ENCODE results near the gene NOXA1. TPM values are rescaled to one million over a fixed set of nuclear protein-coding genes. Genes with fewer than 3 reads are reported as not detected.
"Not testable (repeated sequence)": the region's sequence is repeated elsewhere in the genome, so short reads cannot be mapped to it uniquely, and the experiment has no call there.

NOXA1 gene
- total RNA-seq, 1 experiment from 2014 or later = 3.7 TPM

DNA sequence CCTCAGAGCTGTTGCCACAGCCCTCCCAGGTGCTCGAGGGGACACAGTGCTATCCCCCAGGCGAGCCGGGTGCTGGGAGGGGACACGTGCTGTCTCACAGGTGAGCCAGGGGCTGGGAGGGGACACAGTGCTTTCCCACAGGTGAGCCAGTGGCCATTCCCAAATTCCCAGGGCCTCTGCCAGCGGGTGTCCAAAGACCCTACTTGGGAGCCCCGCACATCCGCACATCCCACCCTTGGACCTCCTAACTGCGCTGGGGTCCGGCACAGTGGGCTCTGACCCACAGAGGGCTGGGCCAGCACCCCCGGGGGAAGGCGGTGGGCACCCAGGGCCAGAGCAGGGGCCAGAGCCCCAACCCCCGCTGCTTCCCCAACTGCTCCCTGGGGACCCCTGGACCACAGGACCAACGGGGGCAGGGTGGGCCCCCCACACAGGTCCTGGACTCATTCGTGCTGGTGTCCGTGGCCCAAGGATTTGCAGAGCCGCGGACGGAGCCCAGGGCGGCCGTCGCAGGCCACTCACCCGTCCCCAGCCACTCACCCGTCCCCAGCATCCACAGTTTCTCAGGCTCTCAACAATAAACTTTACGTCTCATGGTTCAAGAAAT is 18.1 kb upstream of the NOXA1 start:
- no peak for DNase-seq (ENCODE audit: low spot score)

DNA sequence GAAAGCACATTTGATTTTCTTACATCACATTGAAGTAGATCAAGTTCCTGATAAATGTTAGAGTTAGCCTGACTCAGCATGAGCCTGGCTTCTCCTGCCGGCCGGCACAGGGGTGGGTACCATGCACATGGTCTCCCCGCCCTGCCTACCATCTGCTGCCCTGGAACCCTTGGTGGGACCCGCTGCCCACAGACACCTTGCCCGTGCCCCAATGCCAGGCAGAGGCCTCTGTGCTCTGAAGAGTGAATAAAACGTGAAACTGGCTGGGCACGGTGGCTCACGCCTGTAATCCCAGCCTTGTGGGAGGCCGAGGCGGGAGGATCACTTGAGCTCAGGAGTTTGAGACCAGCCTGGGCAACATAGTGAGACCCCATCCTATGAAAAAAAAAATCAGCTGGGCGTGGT is 17.5 kb upstream of the NOXA1 start:
- DNase-seq (ENCODE audit: low spot score) = no peak

DNA sequence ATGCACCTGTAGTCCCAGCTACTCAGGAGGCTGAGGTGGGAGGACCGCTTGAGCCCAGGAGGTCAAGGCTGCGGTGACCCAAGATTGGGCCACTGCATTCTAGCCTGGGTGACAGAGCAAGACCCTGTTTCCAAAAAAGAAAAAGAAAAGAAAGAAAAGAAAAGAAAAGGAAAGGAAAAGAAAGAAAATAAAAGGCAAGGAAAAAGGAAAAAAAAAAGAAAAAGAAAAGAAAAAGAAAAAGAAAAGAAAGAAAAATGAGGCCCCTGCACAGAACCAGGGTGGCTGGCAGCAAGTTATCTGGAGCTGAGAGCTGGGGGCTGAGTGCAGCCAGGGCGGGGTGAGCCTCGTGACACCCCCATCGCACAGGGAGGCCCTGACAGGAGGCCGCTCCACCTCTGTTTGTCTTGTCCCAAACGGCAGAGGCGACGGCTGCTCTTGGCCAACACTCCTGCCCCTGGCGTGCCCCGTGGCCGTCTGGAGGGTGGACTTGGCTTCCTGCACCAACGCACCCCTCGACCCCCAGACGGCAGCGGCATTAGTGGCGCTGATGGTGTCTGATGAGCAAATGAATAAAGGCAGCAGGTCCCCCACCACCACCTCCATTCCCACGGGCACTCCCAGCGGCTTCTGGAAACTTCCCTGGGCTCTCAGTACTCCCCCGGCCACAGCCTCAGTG is 17.0 kb upstream of the NOXA1 start:
- no peak for DNase-seq (ENCODE audit: low spot score)

DNA sequence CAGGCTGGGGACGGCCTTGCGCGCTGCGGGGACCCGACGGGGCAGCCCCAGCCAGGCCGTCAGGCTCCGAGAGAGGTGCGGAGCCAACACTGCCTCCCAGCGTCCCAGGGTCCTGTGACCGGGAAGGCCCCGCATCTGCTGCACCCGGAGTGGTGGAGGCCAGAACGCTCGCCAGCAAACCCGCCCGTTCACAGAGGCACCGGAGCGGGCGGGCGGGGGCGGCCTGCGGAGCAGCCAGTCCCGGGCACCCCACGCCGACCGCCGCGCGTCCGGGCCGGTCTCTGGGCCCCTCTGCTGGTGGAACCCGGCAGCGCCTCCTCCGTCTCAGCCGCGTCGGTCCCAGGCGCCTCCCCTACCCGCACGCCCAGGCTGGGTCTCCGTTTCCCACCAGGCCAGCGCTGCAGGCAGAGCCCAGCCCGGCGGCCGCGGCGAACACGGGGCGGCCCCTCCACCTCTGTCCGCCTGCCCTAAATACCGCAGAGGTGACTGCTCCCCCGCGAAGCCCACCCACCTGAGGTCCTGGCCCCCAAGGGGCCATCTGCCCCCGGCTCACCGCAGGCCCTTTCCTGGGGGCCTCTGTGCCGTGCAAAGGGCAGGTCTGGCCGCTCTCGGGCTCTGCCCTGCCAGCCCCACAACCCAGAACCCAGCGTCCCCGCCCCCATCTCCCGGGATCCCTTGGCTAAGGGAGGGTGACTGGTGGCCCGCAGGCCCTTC is 16.2 kb upstream of the NOXA1 start:
- DNase-seq (ENCODE audit: low spot score) = peak; percentile 69

DNA sequence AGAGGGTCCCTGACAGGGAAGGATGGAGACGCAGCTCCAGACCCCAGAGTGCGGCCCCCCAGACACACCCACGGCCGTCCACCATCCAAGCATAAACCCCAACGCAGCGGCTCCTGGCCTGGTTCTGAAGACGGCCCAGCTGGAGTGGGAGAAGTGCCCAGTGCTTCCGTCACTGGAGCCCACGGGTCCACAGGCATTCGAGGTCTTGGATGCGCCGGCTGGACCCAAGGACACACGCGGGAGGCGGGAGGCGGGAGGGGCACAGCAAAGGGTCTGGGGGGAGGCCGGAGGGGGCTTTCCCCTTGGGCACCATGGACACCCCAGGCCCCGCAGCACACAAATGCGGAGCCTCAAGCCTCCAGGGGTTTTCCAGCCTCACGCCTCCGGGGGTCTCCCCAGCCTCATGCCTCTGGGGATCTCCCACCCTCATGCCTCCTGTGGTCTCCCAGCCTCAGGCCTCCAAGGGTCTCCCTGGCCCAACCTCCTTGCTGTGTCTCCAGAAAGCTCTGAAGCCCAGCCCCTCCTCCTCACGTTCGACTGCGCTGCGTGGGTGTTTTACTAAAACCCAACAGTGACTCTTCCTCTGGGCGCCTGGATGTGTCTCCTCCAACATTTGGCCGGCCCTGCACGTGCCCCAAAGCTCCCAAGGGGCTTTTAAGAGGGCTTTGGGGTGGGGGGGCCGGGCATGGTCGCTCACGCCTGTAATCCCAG is 15.4 kb upstream of the NOXA1 start:
- no peak for DNase-seq (ENCODE audit: low spot score)

DNA sequence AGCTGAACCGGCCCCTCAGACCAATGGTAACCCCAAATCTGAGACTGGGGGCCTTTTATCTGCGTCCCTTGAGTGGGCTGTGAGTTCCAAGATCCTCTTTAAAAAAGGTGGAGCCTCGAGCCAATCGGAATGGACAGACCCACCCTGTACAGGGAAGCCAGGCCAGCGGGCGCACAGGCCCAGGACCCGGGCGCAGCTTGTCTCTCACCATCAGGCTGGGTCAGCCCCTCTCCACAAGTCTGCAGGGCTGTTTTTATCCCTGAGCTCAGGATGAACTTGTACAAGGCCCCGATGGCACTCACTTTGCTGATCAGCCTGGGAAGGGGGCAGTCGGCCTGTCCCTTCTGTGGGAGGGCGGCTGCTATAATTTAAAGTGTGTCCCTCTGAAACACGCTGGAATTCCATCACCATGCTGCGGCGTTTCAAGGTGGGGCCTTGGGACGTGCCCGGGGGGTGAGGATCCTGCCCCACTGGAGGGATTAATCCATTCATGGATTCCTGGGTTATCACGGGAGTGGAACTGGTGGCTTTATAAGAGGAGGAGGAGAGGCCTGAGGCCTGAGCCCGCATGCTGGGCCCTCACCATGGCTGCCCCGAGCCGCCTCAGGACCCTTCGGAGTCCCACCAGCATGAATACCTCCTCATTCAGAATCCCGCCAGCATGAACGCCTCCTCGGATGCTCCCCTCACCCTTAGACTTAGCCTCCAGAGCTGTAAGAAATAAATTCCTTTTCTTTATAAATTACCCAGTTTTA is 14.4 kb upstream of the NOXA1 start:
- DNase-seq (ENCODE audit: low spot score) = no peak

DNA sequence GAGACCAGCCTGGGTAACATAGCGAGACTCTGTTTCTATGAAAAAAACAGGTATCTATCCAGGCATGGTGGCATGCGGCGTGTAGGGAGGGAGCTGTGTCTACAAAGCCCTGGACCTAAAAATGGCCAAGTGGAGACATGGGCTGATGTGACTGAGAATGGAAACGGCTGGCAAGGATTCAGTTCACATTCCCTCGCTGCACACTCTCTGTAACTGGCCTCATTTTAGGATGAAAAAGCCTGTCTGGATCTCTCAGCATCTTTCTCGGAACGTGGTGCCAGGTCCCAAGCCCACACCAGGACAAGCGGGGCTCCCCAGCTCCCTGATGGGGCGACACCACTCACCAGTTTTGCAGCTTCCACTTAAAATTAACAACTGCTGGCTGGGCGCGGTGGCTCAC is 13.7 kb upstream of the NOXA1 start:
- DNase-seq (ENCODE audit: low spot score) = no peak

DNA sequence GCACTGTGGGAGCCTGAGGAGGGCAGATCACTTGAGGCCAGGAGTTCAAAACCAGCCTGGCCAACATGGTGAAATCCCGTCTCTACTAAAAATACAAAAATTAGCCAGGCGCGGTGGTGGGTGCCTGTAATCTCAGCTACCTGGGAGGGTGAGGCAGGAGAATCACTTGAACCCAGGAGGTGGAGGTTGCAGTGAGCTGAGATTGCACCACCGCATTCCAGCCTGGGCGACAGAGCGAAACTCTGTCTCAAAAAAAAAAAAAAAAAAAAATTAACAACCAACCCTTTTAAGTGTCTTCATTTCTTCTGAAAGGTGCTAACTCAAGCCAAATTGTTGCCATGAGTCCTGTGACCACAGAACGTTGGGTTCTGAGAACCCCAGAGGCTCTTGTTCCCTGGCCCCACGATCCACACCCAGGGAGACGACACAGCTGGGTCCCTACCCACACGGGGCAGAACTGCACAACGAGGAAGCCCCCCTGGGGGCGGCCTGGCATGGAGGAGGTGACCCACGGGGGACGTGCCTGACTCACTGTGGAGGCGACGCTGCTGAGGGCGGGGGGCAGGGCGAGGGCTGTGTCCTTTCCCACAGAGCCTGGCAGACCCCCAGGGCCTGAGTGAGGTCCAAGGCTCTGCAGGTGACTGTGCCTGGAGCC is 12.8 kb upstream of the NOXA1 start:
- not testable (repeated sequence) for DNase-seq (ENCODE audit: low spot score)

DNA sequence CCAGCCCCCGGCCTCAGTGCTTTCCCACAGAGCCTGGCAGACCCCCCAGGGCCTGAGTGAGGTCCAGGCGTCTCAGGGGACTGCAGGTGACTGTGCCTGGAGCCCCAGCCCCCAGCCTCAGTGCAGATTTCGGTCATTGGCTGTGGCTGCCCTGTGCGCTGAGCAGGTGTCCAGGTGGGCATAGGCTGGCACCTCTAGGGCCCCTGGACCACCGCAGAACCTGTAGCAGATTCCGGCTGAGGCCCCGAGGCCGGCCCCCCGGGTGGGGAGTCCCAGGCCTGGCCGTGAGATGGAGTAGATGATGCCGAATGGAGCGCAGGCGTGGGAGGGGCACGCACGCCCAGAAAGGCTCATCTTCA is 12.3 kb upstream of the NOXA1 start:
- no peak for DNase-seq (ENCODE audit: low spot score)

DNA sequence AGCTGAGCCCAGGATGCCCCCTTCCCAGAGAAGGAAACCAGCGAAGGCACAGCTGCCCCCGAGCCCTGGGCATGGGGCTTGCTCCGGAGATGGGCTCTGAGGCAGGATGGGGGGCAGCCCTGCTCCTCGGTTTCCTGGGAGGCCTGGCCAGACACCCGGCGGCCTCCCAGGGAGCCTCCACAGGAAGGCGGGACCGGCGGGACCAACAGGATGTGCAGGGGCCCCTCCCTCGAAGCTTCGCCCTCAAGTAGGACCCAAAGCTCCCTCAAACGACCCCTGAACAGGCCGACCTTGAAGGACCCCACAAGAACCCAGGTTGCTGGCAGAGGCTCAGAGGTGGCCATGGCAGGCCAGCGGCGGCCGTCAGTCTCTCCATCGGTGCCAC is 11.9 kb upstream of the NOXA1 start:
- no peak for DNase-seq (ENCODE audit: low spot score)

DNA sequence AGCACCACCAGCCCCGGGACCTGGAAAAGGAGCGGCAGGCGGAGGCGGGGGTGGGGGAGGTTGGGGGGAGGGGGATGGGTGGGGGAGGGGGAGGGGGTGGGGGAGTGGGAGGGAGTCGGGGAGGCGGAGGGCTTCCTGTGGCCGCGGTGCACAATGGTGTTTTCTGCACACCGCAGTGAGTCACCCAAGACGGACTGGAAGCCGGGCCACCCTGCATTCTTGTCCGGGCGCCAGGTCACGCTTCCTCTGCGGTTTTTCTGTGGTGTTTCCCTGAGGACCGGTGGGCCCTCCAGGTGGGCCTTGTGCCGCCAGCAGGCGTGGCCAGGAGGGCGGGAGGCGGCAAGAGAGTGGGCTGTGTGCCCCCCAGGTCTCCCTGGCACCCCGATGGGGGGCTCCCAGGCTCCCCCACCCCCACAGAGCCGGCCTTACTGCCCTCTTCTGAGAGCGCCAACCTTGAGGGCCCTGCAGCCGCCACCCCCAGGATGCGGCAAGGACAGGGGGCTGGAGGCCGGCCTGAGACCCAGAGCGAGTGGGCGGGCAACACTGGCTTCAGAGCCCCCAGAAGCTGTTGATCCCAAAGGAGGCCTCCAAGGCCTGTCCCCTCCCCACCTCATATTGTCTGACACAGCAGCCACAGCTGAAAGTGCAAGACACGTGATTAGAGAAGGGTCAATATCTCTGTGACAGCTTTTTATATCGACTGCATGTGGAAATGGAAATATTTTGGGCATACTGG is 11.4 kb upstream of the NOXA1 start:
- peak; percentile 90 for DNase-seq (ENCODE audit: low spot score)

DNA sequence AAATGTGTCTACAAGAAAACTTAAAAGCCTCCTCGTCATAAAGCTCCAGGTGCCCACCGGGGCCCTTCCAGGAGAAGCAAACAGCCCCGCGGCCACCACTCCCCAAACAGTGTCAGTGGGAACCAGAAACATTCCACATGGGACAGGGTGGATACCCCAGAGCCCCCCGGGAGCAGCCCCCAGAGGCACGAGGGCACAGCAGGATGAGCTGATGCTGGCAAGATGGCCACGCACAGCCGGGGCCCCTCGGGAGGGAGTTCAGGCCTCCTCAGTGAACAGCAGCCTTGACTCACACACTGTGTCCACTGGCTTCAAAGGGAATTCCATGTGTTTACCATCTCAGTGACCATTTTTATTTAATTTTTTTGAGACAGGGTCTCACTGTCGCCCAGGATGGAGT is 10.8 kb upstream of the NOXA1 start:
- no peak for DNase-seq (ENCODE audit: low spot score)

DNA sequence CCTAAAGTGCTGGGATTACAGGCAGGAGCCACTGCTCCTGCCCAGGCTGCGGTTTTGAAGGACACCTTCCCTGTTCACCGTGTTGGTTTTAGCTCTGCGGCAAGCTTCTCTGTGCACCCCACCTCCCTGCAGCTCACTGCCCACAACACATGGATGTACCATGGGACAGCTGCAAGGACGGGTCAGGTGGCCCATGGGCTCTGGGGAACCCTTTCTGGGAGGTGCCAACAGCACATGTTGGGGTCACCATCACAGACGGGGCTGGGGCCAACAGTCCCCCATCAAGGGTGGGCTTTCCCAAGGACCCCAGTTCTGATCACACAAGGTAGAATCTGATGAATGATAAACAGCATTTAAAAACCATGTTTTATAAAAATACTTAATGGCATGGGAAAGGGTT is 7.7 kb upstream of the NOXA1 start:
- DNase-seq (ENCODE audit: low spot score) = no peak

DNA sequence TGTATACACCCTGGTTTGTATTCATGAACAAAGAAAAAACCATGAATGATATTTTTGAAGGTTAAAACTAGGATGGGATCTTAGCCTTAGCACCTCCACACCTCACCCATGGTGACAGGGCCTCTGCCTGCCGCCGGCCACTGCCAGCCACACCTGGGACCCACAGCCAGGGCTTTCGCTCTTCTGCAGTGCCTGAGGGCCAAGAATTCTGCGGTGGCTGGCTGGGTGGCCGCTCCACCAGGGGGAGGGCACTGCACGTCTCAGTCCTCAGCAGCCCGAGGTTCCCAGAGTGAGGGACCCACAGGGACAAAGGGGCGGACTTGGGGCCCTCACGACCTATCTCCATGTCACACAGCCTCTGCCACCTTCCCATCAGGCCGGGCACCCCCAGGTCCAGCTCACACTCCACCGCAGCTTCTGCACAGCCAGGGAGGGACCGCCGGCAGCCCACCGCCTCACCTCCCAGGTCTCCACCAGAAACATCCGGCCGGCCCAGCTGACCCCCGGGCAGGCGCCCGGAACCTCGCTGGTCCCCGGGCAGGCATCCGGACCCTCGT is 7.1 kb upstream of the NOXA1 start:
- DNase-seq (ENCODE audit: low spot score) = no peak

DNA sequence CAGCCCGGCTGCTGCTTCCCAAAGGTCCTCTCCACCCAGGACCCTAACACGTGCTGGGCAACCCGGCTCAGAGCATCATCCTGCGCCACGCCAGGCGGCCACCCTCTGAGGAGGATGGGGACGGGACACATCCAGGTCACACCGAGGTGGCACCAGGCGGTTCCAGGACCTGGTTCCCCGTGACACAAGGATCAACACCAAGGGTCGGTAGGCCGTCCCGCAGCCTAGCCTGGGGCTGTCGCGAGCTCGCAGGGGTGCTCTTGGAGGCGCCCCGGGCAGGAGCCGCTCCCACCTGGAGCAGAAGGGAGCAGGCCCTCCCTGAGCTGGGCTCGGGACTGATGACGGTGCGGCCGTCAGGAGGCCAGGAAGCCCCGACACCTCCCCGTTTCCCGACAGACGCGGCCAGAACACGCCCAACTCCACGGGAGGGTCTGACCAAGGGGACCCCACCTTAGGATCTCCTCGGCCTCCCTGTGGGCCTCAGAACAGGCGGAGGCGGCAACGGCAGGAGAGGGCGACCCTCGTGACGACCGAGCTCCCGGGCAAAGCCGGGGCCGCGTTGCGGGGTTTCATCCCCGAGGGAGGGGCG is 6.5 kb upstream of the NOXA1 start:
- DNase-seq (ENCODE audit: low spot score) = no peak

DNA sequence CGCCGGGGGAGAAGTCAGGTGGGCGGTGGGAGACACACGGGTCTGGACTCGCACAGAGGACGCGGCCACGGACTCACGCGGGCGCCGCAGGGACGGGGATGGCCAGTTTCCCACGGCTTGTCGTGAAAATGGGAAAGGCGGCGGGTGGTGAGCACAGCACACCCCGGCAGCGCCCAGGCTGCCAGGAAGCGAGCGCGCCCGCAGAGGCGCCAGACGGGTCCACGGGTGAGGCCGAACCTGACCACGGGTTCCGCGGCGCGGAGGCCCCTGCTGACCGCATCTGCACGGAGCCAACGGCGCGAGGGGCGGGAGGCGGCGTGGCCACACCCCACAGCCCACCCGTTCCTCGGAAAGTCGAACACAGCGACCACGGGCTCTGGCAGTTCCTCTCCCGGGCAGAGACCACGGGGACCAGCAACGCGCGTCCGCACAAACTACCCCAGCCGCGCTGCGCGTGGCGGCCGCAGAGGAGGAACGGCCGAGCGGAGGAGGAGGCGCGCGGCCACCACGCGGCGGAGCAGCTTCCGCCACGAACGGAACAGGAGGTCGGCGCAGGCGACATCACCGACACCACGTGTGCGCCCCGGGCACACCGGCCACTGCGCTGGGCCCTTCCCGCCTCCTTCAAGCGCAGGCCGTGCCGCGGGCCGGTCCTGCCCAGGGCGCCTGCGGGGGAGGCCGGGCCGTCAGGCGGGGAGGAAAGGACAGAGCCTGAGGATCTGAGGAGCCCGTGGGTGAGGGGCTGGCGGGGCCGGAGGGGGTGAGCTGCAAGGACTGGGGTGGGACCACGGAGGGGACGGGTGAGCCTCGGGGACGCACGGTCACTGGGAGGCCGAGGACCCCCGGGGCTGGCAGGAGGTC is 5.8 kb upstream of the NOXA1 start:
- no peak for DNase-seq (ENCODE audit: low spot score)

DNA sequence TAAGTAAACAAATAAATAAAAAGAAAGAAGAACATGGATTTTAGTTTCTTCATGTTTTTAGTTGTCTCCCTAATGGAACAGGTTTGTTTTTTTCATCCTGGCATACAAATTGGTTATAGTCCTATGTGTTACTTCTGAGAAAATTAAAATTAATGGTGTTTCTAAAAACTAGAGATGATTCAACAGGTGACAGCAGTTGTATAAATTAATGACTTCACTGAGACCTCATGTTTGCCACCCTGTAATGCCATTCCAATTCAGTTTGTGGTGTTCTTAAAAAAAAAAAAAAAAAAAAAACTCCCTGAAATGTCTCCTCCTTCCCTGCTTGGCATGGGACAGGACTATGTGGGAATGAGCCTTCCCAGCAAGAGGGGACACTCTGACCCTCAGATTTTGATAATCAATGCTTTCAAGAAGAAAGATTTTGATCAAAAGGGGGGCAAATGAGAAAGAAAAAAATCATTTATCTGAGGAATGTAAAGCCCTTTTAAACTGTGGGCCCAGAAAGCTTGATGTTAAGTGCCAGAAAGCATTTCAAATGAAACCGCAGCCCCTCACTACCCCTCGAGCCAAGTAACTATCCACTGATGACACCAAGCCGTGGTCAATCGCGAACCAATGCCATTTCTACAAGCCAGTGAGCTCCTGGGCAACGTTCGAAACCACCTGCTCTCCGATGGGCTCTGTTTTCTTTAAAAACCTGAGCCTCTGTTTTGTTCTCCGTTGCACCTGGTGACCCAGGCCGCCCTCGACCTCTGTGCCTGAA is 1.2 kb upstream of the NOXA1 start:
- no peak for DNase-seq (ENCODE audit: low spot score)

Data from HT-29 (cell line).